KMS-11 (cell line): ENCODE data around the gene KIR2DL3.
"Not testable (repeated sequence)": the region's sequence is repeated elsewhere in the genome, so short reads cannot be mapped to it uniquely, and the experiment has no call there.

Experiments
- H2AFZ ChIP-seq: fragments of 200-600 bp; sonication (generic); 2 replicates; pipeline ENCODE4 v1.6.1; 2016; ENCODE audit warnings: antibody characterized with exemption, mixed run types, low read depth
- H3K27ac ChIP-seq: fragments of 200-600 bp; sonication (generic); 2 replicates; pipeline ENCODE4 v1.6.1; 2016; ENCODE audit warnings: mild to moderate bottlenecking, mixed run types
- H3K27me3 ChIP-seq: fragments of 200-600 bp; sonication (generic); 2 replicates; pipeline ENCODE4 v1.6.1; 2017; ENCODE audit warnings: mild to moderate bottlenecking, low read depth, mixed run types, moderate library complexity; ENCODE audit not compliant: insufficient read depth
- H3K36me3 ChIP-seq: fragments of 200-600 bp; sonication (generic); 2 replicates; pipeline ENCODE4 v1.6.1; 2017; ENCODE audit warnings: mild to moderate bottlenecking, mixed run types; ENCODE audit not compliant: insufficient read depth
- H3K4me1 ChIP-seq: fragments of 200-600 bp; sonication (generic); 2 replicates; pipeline ENCODE4 v1.6.1; 2016; ENCODE audit warnings: mild to moderate bottlenecking, low read depth, mixed run types; ENCODE audit not compliant: poor library complexity, severe bottlenecking
- H3K4me2 ChIP-seq: fragments of 200-600 bp; sonication (generic); 2 replicates; pipeline ENCODE4 v1.7.0; 2016; ENCODE audit warnings: mild to moderate bottlenecking, mixed run types
- H3K4me3 ChIP-seq: fragments of 200-600 bp; sonication (generic); IDR thresholded peaks from 2 replicates; pipeline ENCODE4 v1.6.1; 2017; ENCODE audit warnings: low read depth, low read length, mixed read lengths; ENCODE audit not compliant: insufficient read depth
- H3K79me2 ChIP-seq: fragments of 200-600 bp; sonication (generic); 2 replicates; pipeline ENCODE4 v1.6.1; 2016; ENCODE audit warnings: low read depth, mixed run types; ENCODE audit not compliant: insufficient read depth
- H3K9ac ChIP-seq: fragments of 200-600 bp; sonication (generic); 2 replicates; pipeline ENCODE4 v1.6.1; 2016; ENCODE audit warnings: mild to moderate bottlenecking, mixed run types
- H4K20me1 ChIP-seq: fragments of 200-600 bp; sonication (generic); 2 replicates; pipeline ENCODE4 v1.6.1; 2016; ENCODE audit warnings: mild to moderate bottlenecking, mixed run types; ENCODE audit not compliant: insufficient read depth
- CTCF ChIP-seq: fragments of 200-600 bp; sonication (generic); conservative IDR thresholded peaks from 2 replicates; pipeline ENCODE4 v1.6.1; 2017; ENCODE audit warnings: low read depth, mild to moderate bottlenecking, antibody characterized with exemption, low read length, moderate library complexity, mixed read lengths

Gene KIR2DL3

GRCh38 chr19:54696766-54697165 lies 41.5 kb upstream of the KIR2DL3 start:
- Histone ChIP-seq H3K4me1 (no peaks in the 10 kb centered on the region), H3K79me2 (no peaks in the 10 kb centered on the region), H3K27ac (no peak overlapping the region), H3K27me3 (peaks cover 6% of the 10 kb centered on the region), H3K36me3 (no peaks in the 10 kb centered on the region), H3K4me2 (no peak overlapping the region), H3K9ac (no peak overlapping the region), H4K20me1 (no peaks in the 10 kb centered on the region), H3K4me3 (no peak overlapping the region), H2AFZ (no peak overlapping the region)
- TF ChIP-seq CTCF = no peak

GRCh38 chr19:54697716-54698115 lies 40.6 kb upstream of the KIR2DL3 start:
- H2AFZ ChIP-seq, H3K9ac ChIP-seq, H3K27ac ChIP-seq, H3K27me3 ChIP-seq, H3K79me2 ChIP-seq, H3K4me2 ChIP-seq, H3K4me3 ChIP-seq, H4K20me1 ChIP-seq, H3K4me1 ChIP-seq, H3K36me3 ChIP-seq: not testable (repeated sequence)

GRCh38 chr19:54704928-54705327 lies 33.4 kb upstream of the KIR2DL3 start:
- Histone ChIP-seq H4K20me1 (no peaks in the 10 kb centered on the region), H3K4me3 (no peak overlapping the region), H3K4me1 (no peaks in the 10 kb centered on the region), H3K36me3 (no peaks in the 10 kb centered on the region), H3K9ac (no peak overlapping the region), H3K79me2 (no peaks in the 10 kb centered on the region), H2AFZ (no peak overlapping the region), H3K4me2 (no peak overlapping the region), H3K27me3 (peaks cover 12% of the 10 kb centered on the region), H3K27ac (no peak overlapping the region)
- no peak for TF ChIP-seq CTCF

- no peaks in the 10 kb centered on the region for H4K20me1 ChIP-seq
- no peaks in the 10 kb centered on the region for H3K36me3 ChIP-seq
- H3K27ac ChIP-seq = no peak overlapping the region
- H2AFZ ChIP-seq = no peak overlapping the region
- no peak overlapping the region for H3K9ac ChIP-seq
- TF ChIP-seq CTCF = no peak
- no peaks in the 10 kb centered on the region for H3K79me2 ChIP-seq
- H3K4me2 ChIP-seq = no peak overlapping the region
- H3K4me3 ChIP-seq = no peak overlapping the region
- peaks cover 3% of the 10 kb centered on the region; the same call in 1 of the 2 replicates for H3K27me3 ChIP-seq
- H3K4me1 ChIP-seq = no peaks in the 10 kb centered on the region
Measured at GRCh38 chr19:54707962-54708361, 30.4 kb upstream of the KIR2DL3 start.

- Histone ChIP-seq H3K9ac (no peak overlapping the region), H3K4me1 (no peaks in the 10 kb centered on the region), H3K27me3 (no peaks in the 10 kb centered on the region), H3K79me2 (no peaks in the 10 kb centered on the region), H3K4me2 (no peak overlapping the region), H4K20me1 (no peaks in the 10 kb centered on the region), H3K27ac (no peak overlapping the region), H3K36me3 (no peaks in the 10 kb centered on the region), H2AFZ (no peak overlapping the region), H3K4me3 (no peak overlapping the region)
- TF ChIP-seq CTCF = no peak
Measured at GRCh38 chr19:54708781-54709180, 29.5 kb upstream of the KIR2DL3 start.
